HepG2 (cell line): ENCODE measurements around the gene RHBDL3.

Experiments
- ETV6 ChIP-seq: sonication (generic); formaldehyde crosslinking; conservative IDR thresholded peaks from 2 replicates; pipeline ENCODE4 v1.4.0; 2020; ENCODE audit warnings: missing genetic modification reagents
- SALL1 ChIP-seq: sonication (generic); formaldehyde crosslinking; IDR thresholded peaks from 2 replicates; pipeline ENCODE4 v1.8.0; 2022; ENCODE audit warnings: mild to moderate bottlenecking, missing genetic modification reagents
- U2AF1 ChIP-seq: fragments of 200-400 bp; formaldehyde crosslinking; optimal IDR thresholded peaks from 2 replicates; pipeline ENCODE3; 2017; ENCODE audit warnings: mild to moderate bottlenecking, low read depth, low read length
- ZNF24 ChIP-seq: fragments of 450-650 bp; IDR thresholded peaks from 2 replicates; pipeline ENCODE4 v1.6.1; 2017; ENCODE audit warnings: antibody characterized with exemption, mild to moderate bottlenecking
- ZNF614 ChIP-seq: IDR thresholded peaks from 2 replicates; pipeline ENCODE4 v1.6.1; 2018; ENCODE audit warnings: missing biosample characterization, missing genetic modification reagents, inconsistent platforms, borderline replicate concordance
- TF ChIP-seq, protein P1 (sequence below): sonication (generic); formaldehyde crosslinking; IDR thresholded peaks from 2 replicates; pipeline ENCODE4 v1.4.0; 2020; ENCODE audit warnings: missing genetic modification reagents, mild to moderate bottlenecking, borderline replicate concordance
- TF ChIP-seq, protein P2 (sequence below): sonication (generic); formaldehyde crosslinking; IDR thresholded peaks from 2 replicates; pipeline ENCODE4 v1.5.1; 2020; ENCODE audit warnings: mild to moderate bottlenecking, missing genetic modification reagents

DNA sequence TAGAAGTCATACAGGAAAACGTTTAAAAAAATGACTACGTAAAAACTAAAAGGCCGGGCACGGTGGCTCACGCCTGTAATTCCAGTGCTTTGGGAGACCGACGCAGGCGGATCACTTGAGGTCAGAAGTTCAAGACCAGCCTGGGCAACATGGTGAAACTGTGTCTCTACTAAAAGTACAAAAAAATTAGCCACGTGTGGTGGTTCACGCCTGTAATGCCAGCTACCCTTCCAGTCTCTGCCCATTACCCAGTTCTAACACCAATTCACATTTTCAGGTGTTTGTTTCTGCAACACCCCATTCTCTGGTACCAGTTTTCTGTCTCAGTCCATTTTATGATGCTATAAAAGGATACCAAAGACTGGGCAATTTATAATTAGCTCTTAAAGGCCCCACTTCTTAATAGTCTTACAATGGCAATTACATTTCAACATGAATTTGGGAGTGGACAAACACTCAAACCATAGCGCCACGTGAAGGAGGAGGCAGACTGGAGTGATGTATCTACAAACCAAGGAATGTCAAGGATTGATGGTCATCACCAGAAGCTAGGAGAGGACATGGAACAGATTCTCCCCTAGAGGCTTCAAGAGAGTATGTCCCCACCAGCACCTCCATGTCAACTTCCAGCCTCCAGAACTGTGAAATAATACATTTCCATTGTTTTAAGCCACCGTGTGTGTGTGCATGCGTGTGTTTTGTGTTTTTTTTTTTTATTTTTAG lies 77.1 kb downstream of the RHBDL3 start:
- TF ChIP-seq, protein P1, sequence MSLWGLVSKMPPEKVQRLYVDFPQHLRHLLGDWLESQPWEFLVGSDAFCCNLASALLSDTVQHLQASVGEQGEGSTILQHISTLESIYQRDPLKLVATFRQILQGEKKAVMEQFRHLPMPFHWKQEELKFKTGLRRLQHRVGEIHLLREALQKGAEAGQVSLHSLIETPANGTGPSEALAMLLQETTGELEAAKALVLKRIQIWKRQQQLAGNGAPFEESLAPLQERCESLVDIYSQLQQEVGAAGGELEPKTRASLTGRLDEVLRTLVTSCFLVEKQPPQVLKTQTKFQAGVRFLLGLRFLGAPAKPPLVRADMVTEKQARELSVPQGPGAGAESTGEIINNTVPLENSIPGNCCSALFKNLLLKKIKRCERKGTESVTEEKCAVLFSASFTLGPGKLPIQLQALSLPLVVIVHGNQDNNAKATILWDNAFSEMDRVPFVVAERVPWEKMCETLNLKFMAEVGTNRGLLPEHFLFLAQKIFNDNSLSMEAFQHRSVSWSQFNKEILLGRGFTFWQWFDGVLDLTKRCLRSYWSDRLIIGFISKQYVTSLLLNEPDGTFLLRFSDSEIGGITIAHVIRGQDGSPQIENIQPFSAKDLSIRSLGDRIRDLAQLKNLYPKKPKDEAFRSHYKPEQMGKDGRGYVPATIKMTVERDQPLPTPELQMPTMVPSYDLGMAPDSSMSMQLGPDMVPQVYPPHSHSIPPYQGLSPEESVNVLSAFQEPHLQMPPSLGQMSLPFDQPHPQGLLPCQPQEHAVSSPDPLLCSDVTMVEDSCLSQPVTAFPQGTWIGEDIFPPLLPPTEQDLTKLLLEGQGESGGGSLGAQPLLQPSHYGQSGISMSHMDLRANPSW, result no peak
- TF ChIP-seq SALL1 (CRISPR knock-in tag), result no peak
- no peak for TF ChIP-seq ETV6 (CRISPR knock-in tag)
- no peak for TF ChIP-seq U2AF1
- no peak for TF ChIP-seq ZNF614 (CRISPR knock-in tag)
- no peak for TF ChIP-seq ZNF24
- TF ChIP-seq, protein P2, sequence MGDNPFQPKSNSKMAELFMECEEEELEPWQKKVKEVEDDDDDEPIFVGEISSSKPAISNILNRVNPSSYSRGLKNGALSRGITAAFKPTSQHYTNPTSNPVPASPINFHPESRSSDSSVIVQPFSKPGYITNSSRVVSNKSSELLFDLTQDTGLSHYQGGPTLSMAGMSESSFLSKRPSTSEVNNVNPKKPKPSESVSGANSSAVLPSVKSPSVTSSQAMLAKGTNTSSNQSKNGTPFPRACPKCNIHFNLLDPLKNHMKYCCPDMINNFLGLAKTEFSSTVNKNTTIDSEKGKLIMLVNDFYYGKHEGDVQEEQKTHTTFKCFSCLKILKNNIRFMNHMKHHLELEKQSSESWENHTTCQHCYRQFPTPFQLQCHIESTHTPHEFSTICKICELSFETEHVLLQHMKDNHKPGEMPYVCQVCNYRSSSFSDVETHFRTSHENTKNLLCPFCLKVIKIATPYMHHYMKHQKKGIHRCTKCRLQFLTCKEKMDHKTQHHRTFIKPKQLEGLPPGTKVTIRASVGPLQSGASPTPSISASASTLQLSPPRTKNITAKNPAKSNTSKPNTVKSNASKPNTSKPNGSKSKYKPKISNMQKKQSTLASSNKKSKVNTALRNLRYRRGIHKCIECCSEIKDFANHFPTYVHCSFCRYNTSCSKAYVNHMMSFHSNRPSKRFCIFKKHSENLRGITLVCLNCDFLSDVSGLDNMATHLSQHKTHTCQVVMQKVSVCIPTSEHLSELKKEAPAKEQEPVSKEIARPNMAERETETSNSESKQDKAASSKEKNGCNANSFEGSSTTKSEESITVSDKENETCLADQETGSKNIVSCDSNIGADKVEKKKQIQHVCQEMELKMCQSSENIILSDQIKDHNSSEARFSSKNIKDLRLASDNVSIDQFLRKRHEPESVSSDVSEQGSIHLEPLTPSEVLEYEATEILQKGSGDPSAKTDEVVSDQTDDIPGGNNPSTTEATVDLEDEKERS (CRISPR knock-in tag), result no peak
